Upper lobe of left lung (tissue), 6 donors: Measurements from ENCODE around the gene PTRH1. TPM values are rescaled to one million over a fixed set of nuclear protein-coding genes. Genes with fewer than 3 reads are reported as not detected.
A peak's percentile ranks its signal among the peaks of the same experiment; 100 is the strongest.

Source experiments
- ATAC-seq, 2 donors: fragments of 200-7000 bp; cut with Tn5 transposase; one replicate each; pipeline ENCODE4 v1.9.1; 2022; ENCODE audit warnings: mild to moderate bottlenecking in 2 of 2, moderate library complexity in 2 of 2; ENCODE audit not compliant: low FRiP score in 2 of 2
- DNase-seq, 2 donors: peaks; one replicate each; pipeline ENCODE4 v3.0.0-alpha.2; 2019 to 2020
- H3K27ac ChIP-seq, 4 donors: fragments of 200-600 bp; sonication (generic); one replicate each; pipeline ENCODE4 v1.5.1; 2016 to 2019
- H3K27me3 ChIP-seq, 4 donors: fragments of 200-600 bp; sonication (generic); one replicate each; pipeline ENCODE4 v1.5.1; 2017 to 2019
- H3K36me3 ChIP-seq, 4 donors: fragments of 200-600 bp; sonication (generic); one replicate each; pipeline ENCODE4 v1.5.1; 2016 to 2019
- H3K4me1 ChIP-seq, 4 donors: fragments of 200-600 bp; sonication (generic); one replicate each; pipeline ENCODE4 v1.5.1; 2018 to 2019
- H3K4me3 ChIP-seq, 4 donors: fragments of 200-600 bp; sonication (generic); one replicate each; pipeline ENCODE4 v1.5.1; 2017 to 2019; ENCODE audit warnings: mild to moderate bottlenecking in 2 of 4, moderate library complexity in 1 of 4
- H3K9me3 ChIP-seq, 4 donors: fragments of 200-600 bp; sonication (generic); one replicate each; pipeline ENCODE4 v1.5.1; 2018 to 2019
- CTCF ChIP-seq, 6 experiments: fragments of 450-650 bp in 4 of 6; fragments of 200-600 bp in 2 of 6; sonication (generic) in 2 of 6; IDR thresholded peaks; one replicate each; pipeline ENCODE4 v1.5.1; 2016 to 2019; ENCODE audit warnings: antibody characterized with exemption in 6 of 6
- EP300 ChIP-seq, 4 donors: sonication (generic); formaldehyde crosslinking; IDR thresholded peaks; one replicate each; pipeline ENCODE4 v1.5.1; 2017; ENCODE audit warnings: antibody characterized with exemption in 4 of 4, control low read depth in 2 of 4
- POLR2A ChIP-seq, 4 donors: fragments of 450-650 bp; IDR thresholded peaks; one replicate each; pipeline ENCODE4 v1.5.1; 2016 to 2017; ENCODE audit warnings: antibody characterized with exemption in 4 of 4, mild to moderate bottlenecking in 2 of 4
- POLR2AphosphoS5 ChIP-seq, 2 donors: sonication (generic); formaldehyde crosslinking; IDR thresholded peaks; one replicate each; pipeline ENCODE4 v1.5.1; 2017; ENCODE audit warnings: antibody characterized with exemption in 2 of 2
- WGBS, 2 donors: methylation state at CpG; one replicate each; pipeline ENCODE4 v1.1.5; 2017 to 2018; 5-methylcytosine and 5-hydroxymethylcytosine counted together
- total RNA-seq, 6 donors: library from RNA; depleted of rRNA in 4 of 6; stranded (reverse); fragments of >200 nt in 4 of 6; gene quantifications; one replicate each; pipeline versions ENCODE4 v1.1.0 to v1.2.1, GENCODE V29; 2016 to 2021
- donor health status: DM: no; HTN: no; CAD: no; lungs with moderate emphysema.
- donor health status: DM: no; HTN: yes; CAD: no; lungs with severe emphysema.

Gene PTRH1
- total RNA-seq, 6 donors from 2014 or later = 7.4 to 33.5 (median 18.7) TPM

GRCh38 chr9:127754099-127755060 is 38.9 kb upstream of the PTRH1 start:
- peak in 1 of 2 donors; percentile 23 for ATAC-seq
- Histone ChIP-seq H3K27me3 (peaks cover 0 to 16% (median 4%) of the 10 kb centered on the region in 4 donors), H3K36me3 (peaks cover 0 to 56% (median 27%) of the 10 kb centered on the region in 4 donors), H3K27ac (peak overlapping the region; percentile 56 to 89 (median 74)), H3K4me3 (peak overlapping the region in 3 of 4 donors; percentile 31 to 47 (median 38)), H3K4me1 (peaks cover 4 to 30% (median 14%) of the 10 kb centered on the region in 4 donors), H3K9me3 (no peaks in the 10 kb centered on the region)
- WGBS, 2 donors = 51 to 54% methylated on average over 27 to 58 of the region's 86 CpGs
- TF ChIP-seq CTCF (IDR thresholded peaks at IDR 0.05) = no peak
- no peak for TF ChIP-seq POLR2A (IDR thresholded peaks at IDR 0.05)
- TF ChIP-seq EP300 (IDR thresholded peaks at IDR 0.05) = no peak
- TF ChIP-seq POLR2AphosphoS5 (IDR thresholded peaks at IDR 0.05) = no peak
- DNase-seq = peak in 1 of 2 donors; percentile 80

GRCh38 chr9:127753622-127754021 is 38.2 kb upstream of the PTRH1 start:
- ATAC-seq (no peak), DNase-seq (no peak)
- Histone ChIP-seq H3K27ac (peak overlapping the region in 3 of 4 donors; percentile 56 to 89 (median 87)), H3K36me3 (peaks cover 0 to 57% (median 35%) of the 10 kb centered on the region in 4 donors), H3K27me3 (peaks cover 0 to 16% (median 4%) of the 10 kb centered on the region in 4 donors), H3K4me3 (peak overlapping the region in 1 of 4 donors; percentile 47), H3K4me1 (peaks cover 4 to 26% (median 14%) of the 10 kb centered on the region in 4 donors), H3K9me3 (no peaks in the 10 kb centered on the region)
- WGBS, 2 donors = 59 to 64% methylated on average over 7 to 8 of the region's 8 CpGs
- no peak for TF ChIP-seq POLR2AphosphoS5 (IDR thresholded peaks at IDR 0.05)

- peaks cover 0 to 62% (median 40%) of the 10 kb centered on the region in 4 donors for H3K36me3 ChIP-seq
- H3K4me3 ChIP-seq = no peak overlapping the region
- H3K4me1 ChIP-seq = peaks cover 4 to 21% (median 14%) of the 10 kb centered on the region in 4 donors
- no peak for ATAC-seq
- H3K9me3 ChIP-seq = no peaks in the 10 kb centered on the region
- peaks cover 0 to 16% (median 4%) of the 10 kb centered on the region in 4 donors for H3K27me3 ChIP-seq
- peak overlapping the region in 2 of 4 donors; percentile 87 to 89 for H3K27ac ChIP-seq
- no peak for DNase-seq
- 76 to 84% methylated on average over 7 to 8 of the region's 8 CpGs for WGBS, 2 donors
- TF ChIP-seq POLR2AphosphoS5 (IDR thresholded peaks at IDR 0.05) = no peak
These were observed 37.7 kb upstream of the PTRH1 start for GRCh38 chr9:127753148-127753547.

GRCh38 chr9:127751269-127752054 is 36.0 kb upstream of the PTRH1 start:
- DNase-seq = no peak
- peaks cover 0 to 74% (median 50%) of the 10 kb centered on the region in 4 donors for H3K36me3 ChIP-seq
- no peak for ATAC-seq
- TF ChIP-seq CTCF (IDR thresholded peaks at IDR 0.05) (no peak), EP300 (IDR thresholded peaks at IDR 0.05) (no peak), POLR2AphosphoS5 (IDR thresholded peaks at IDR 0.05) (no peak), POLR2A (IDR thresholded peaks at IDR 0.05) (no peak)
- no peaks in the 10 kb centered on the region for H3K9me3 ChIP-seq
- no peak overlapping the region for H3K4me3 ChIP-seq
- H3K27ac ChIP-seq = no peak overlapping the region
- peaks cover 0 to 16% (median 4%) of the 10 kb centered on the region in 4 donors for H3K27me3 ChIP-seq
- 47 to 56% methylated on average over 10 of the region's 10 CpGs for WGBS, 2 donors
- H3K4me1 ChIP-seq = peaks cover 4 to 17% (median 12%) of the 10 kb centered on the region in 4 donors

- H3K4me1 ChIP-seq = peaks cover 0 to 7% (median 4%) of the 10 kb centered on the region in 4 donors
- no peak for TF ChIP-seq CTCF (IDR thresholded peaks at IDR 0.05)
- TF ChIP-seq POLR2AphosphoS5 (IDR thresholded peaks at IDR 0.05) = no peak
- TF ChIP-seq POLR2A (IDR thresholded peaks at IDR 0.05) = no peak
- TF ChIP-seq EP300 (IDR thresholded peaks at IDR 0.05) = no peak
- 87 to 96% methylated on average over 8 to 26 of the region's 26 CpGs for WGBS, 2 donors
- H3K36me3 ChIP-seq = peaks cover 0 to 91% (median 64%) of the 10 kb centered on the region in 4 donors
- ATAC-seq = no peak
- H3K27ac ChIP-seq = peak overlapping the region in 1 of 4 donors; percentile 23
- no peak overlapping the region for H3K4me3 ChIP-seq
- no peaks in the 10 kb centered on the region for H3K9me3 ChIP-seq
- peak in 1 of 2 donors; percentile 65 for DNase-seq
- peaks cover 0 to 4% (median 2%) of the 10 kb centered on the region in 4 donors for H3K27me3 ChIP-seq
These were observed 33.8 kb upstream of the PTRH1 start for GRCh38 chr9:127749090-127749787.
